HG03039 (cell line): Measurements from ENCODE around the gene AFF3.

Experiments
- ATAC-seq: cut with Tn5 transposase; IDR thresholded peaks from one replicate; pipeline ENCODE4 v1.9.1; 2021; ENCODE audit warnings: mild to moderate bottlenecking, moderate library complexity; ENCODE audit not compliant: unreplicated experiment

AFF3 gene

DNA sequence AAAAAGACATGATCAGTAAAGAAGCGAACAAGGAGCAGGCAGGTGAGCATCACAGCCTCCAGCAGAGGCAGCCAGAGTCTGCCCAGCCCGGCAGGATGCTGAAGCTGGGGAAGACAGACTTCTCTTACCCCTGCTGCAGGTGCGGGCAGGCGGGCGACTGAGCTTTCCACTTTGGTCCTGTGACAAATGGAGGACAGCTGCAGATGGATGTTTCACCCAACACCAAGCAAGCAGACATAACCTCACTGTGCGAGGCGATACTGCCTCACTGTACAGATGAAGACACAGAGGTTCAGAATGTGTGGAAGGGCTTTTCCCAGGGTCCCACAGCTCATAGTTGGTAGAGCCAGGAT, 251.0 kb downstream of the AFF3 start:
- no peak for ATAC-seq

GRCh38 chr2:99890568-99891427, 251.6 kb downstream of the AFF3 start:
- ATAC-seq = no peak

DNA sequence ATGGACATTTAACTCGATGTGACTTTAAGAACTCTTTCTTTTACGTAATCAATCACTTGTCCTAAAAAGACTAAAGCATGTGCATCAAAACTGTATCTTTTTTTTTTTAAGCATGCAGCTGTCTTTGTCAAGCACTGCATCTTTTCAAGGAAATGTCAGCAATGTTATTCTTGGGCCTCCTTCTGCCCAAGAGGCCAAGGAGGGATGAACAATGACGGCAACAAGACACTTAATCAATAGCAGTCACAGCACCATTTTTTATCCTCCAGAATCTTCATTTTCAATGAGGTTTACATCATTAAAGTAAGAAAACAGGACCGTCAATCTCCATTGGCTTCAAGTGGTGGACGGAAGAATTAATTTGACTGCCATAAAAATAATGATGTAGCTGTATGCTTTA, 253.8 kb downstream of the AFF3 start:
- ATAC-seq = no peak

GRCh38 chr2:99886418-99886817, 256.0 kb downstream of the AFF3 start:
- ATAC-seq = no peak

GRCh38 chr2:99883358-99883757, 259.0 kb downstream of the AFF3 start:
- ATAC-seq = no peak

- ATAC-seq = no peak
Measured at GRCh38 chr2:99881901-99882591, 260.3 kb downstream of the AFF3 start.

GRCh38 chr2:99880964-99881294, 261.5 kb downstream of the AFF3 start:
- no peak for ATAC-seq

DNA sequence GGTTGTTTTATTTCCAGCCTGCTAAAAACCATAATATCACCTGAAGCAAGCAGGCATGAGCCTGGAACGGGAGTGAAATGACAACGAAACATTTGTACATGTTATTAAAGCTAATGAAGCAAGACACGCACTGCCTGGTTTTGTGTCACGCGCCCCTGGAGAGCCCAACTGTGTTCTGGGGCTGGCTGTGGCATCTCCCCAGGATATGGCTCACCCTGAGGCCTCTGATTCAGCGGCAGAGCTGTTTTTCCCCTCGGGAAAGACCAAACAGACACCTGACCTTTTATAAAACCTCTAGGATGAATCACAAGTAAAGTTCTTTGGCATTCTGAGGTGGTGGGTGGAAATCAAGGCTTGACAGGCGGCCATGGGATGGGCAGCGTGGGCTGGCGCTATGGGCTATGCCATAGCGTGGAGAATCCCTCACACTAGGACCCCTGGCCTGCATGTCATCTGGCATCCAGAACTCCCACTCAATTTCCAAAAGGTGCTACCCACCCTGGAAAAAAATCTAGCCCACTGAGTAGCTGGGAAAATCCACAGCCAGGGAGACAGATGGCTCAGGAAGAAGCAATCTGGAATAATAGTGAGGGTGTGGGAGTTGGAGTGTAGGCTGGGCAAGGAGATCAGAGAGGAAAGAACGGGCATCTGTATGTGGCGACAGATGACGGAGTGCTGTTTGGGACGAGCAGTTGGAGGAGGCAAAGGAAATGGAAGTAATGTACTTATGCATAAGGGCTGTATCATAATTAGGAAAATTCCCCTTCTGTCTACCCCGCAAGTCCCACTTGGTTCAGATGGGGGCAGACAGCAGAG, 262.0 kb downstream of the AFF3 start:
- no peak for ATAC-seq

GRCh38 chr2:99879481-99879880, 262.9 kb downstream of the AFF3 start:
- no peak for ATAC-seq

GRCh38 chr2:99878581-99879350, 263.6 kb downstream of the AFF3 start:
- no peak for ATAC-seq

GRCh38 chr2:99877963-99878362, 264.4 kb downstream of the AFF3 start:
- no peak for ATAC-seq

DNA sequence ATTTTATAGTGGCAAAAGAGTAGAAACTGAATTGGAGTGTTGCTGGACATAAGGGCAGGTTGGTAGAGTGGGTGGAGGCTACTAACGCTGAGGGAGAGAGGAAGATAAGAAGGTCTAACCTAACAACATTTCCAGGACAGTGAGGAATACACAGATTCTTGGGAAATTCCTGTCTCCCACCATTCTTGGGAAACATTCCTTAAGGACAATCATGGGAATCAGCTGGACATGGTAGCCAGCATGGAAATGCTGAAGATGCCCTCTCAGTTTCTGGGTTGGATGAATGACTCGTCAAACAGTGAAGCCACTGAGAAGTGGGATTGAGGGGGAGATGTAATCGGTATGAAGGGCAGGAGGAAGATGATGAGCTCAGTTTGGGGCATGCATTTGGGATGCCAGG, 265.4 kb downstream of the AFF3 start:
- ATAC-seq = no peak

GRCh38 chr2:99875627-99876201, 266.7 kb downstream of the AFF3 start:
- no peak for ATAC-seq

- ATAC-seq = no peak
Measured at GRCh38 chr2:99868260-99868659, 274.1 kb downstream of the AFF3 start.

DNA sequence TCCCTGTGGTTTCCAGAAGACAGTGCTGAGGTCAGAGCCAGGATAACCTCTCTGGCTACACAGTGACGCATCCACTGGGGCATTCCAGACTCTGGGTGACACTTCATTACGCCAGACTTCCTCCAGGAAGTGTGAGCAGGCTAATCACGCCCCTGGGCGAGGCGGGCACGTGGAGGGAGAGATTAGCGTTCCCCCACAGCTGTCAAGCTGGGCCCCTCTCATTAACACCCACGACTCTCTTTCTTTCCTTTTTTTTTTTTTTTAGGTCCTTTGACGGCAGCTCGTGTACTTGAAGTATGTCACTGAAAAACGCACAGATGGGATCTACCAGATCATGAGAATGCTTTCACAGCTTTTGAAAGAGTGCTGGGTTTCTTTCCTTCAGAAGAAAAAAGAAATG, 274.6 kb downstream of the AFF3 start:
- no peak for ATAC-seq

GRCh38 chr2:99865818-99866676, 276.3 kb downstream of the AFF3 start:
- ATAC-seq = no peak

DNA sequence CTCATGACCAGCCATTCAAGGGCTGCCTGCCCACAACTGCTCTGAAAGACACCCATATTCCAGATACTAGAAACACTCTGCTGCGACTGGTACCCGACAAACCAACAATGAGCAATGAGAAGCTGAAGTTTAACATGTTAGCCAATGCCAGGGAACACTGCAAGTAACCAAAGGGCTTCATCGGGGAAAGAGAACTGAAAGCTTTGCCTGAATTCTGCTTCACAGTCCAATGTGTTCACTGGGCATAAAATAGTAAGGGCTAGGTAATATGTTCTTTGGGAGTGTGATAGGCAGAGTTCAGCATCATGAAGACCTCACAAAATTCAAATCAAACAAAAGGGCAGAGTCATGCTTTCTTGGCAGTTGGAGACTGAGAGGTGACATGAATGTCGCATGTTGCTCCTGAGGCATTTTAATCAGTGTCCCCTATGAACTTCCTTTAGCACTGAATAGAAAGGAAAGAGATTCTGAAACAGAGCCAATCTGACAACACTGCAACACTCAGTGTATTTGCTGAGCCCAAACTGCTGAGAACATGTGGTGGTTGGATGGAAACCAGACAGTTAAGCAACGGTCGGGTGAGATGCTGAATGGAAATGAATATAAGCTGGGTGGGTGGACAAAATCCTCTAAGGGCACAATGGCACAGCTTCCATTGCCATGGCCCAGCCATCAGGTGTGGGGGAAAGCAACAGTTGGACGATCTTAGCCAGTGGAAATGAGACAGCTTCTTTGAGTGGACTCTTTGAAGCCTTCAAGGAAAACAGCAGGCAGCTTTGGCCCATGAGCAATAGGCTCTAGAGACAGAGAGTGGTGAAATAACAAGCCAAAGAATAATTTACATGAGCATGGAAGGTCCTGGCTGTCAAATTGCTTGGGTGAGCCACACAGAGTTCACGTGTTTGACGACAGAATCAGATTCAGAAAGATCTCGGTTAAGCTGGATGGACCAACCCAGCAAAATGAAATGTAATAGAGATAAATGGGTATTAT, 277.5 kb downstream of the AFF3 start:
- ATAC-seq = no peak

- no peak for ATAC-seq
Measured at GRCh38 chr2:99863903-99864270, 278.5 kb downstream of the AFF3 start.
